Measurements from ENCODE around the gene GPR146.
A peak's percentile ranks its signal among the peaks of the same experiment; 100 is the strongest.
"Not testable (repeated sequence)": the region's sequence is repeated elsewhere in the genome, so short reads cannot be mapped to it uniquely, and the experiment has no call there.

GPR146 gene
- 0.19 to 5.1 (median 1.3) reads per million in 4 experiments for total RNA-seq

GRCh38 chr7:1044189-1045068 is at the start of gene GPR146:
TSS of gene GPR146 (plus strand) at chr7:1044546. CDS start at chr7:1057516, 12,970 bp downstream.
- peak; percentile 83 for DNase-seq

GRCh38 chr7:994592-995308 is 49.6 kb upstream of the GPR146 start:
- DNase-seq, result no peak

- DNase-seq, result no peak
These were observed 48.8 kb upstream of the GPR146 start for GRCh38 chr7:995571-995970.

- no peak for DNase-seq
These were observed 48.1 kb upstream of the GPR146 start for GRCh38 chr7:996079-996872.

GRCh38 chr7:997404-998395 is 46.6 kb upstream of the GPR146 start:
- DNase-seq, result no peak

- DNase-seq, result no peak
These were observed 45.0 kb upstream of the GPR146 start for GRCh38 chr7:999149-999879.

GRCh38 chr7:999941-1000935 is 44.1 kb upstream of the GPR146 start:
- DNase-seq, result no peak

- not testable (repeated sequence) for DNase-seq
These were observed 43.1 kb upstream of the GPR146 start for GRCh38 chr7:1001069-1001770.

- not testable (repeated sequence) for DNase-seq
These were observed 42.3 kb upstream of the GPR146 start for GRCh38 chr7:1002026-1002425.

GRCh38 chr7:1002445-1002844 is 41.9 kb upstream of the GPR146 start:
- not testable (repeated sequence) for DNase-seq

GRCh38 chr7:1004018-1004852 is 40.1 kb upstream of the GPR146 start:
- no peak for DNase-seq

- DNase-seq, result no peak
These were observed 39.0 kb upstream of the GPR146 start for GRCh38 chr7:1005303-1005702.

- no peak for DNase-seq
These were observed 36.4 kb upstream of the GPR146 start for GRCh38 chr7:1007901-1008300.

GRCh38 chr7:1008733-1009363 is 35.5 kb upstream of the GPR146 start:
- no peak for DNase-seq

- no peak for DNase-seq
These were observed 34.6 kb upstream of the GPR146 start for GRCh38 chr7:1009747-1010146.

GRCh38 chr7:1010226-1010625 is 34.1 kb upstream of the GPR146 start:
- DNase-seq, result no peak

- DNase-seq, result no peak
These were observed 32.9 kb upstream of the GPR146 start for GRCh38 chr7:1011297-1012003.
